ENCODE measurements around the gene MDM4.
A peak's percentile ranks its signal among the peaks of the same experiment; 100 is the strongest.

Gene MDM4, protein sequence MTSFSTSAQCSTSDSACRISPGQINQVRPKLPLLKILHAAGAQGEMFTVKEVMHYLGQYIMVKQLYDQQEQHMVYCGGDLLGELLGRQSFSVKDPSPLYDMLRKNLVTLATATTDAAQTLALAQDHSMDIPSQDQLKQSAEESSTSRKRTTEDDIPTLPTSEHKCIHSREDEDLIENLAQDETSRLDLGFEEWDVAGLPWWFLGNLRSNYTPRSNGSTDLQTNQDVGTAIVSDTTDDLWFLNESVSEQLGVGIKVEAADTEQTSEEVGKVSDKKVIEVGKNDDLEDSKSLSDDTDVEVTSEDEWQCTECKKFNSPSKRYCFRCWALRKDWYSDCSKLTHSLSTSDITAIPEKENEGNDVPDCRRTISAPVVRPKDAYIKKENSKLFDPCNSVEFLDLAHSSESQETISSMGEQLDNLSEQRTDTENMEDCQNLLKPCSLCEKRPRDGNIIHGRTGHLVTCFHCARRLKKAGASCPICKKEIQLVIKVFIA

DNA sequence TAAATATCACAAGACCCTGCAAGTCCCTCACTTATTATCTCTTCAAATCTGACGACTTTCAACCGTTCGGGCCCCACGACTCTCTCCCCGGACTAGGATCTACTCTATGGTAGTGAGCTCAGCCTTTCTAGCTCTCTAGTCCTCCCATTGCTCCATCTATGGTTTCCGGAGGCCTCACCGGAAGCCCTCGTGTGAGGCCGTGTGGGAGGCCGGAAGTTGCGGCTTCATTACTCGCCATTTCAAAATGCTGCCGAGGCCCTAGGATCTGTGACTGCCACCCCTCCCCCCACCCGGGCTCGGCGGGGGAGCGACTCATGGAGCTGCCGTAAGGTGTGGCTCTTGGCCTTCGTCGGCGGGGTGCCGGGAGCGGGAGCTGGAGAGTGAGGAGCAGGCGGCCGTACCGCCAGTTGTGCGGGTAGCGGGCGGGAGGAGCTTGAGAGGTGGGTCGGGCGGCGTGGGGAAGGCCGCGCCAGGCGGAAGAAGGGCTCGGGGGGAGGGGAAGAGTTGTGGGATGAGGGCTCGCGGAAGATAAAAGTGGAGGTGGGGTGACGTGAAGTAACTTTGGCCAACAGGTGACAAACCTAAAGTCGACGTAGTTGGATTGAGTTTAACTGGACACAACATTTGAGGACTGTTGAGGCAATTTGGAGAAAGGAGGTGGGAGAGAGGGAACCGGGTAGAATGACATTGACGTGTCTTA lies at the start of gene MDM4:
MDM4 (plus strand) TSS at position 227 of the 700 bp plus-strand sequence. CDS start 9,113 bp downstream, outside the sequence.
- peak; percentile 79 for DNase-seq (ENCODE audit: low read depth)
- TF ChIP-seq, protein P1, sequence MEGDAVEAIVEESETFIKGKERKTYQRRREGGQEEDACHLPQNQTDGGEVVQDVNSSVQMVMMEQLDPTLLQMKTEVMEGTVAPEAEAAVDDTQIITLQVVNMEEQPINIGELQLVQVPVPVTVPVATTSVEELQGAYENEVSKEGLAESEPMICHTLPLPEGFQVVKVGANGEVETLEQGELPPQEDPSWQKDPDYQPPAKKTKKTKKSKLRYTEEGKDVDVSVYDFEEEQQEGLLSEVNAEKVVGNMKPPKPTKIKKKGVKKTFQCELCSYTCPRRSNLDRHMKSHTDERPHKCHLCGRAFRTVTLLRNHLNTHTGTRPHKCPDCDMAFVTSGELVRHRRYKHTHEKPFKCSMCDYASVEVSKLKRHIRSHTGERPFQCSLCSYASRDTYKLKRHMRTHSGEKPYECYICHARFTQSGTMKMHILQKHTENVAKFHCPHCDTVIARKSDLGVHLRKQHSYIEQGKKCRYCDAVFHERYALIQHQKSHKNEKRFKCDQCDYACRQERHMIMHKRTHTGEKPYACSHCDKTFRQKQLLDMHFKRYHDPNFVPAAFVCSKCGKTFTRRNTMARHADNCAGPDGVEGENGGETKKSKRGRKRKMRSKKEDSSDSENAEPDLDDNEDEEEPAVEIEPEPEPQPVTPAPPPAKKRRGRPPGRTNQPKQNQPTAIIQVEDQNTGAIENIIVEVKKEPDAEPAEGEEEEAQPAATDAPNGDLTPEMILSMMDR (IDR thresholded peaks at IDR 0.05; ENCODE audit: control insufficient read depth, insufficient read depth, low read depth, low read length, missing control alignments), result no peak
- H3K4me3 ChIP-seq (ENCODE audit: control insufficient read depth, low read depth, low read length), result peak within 1 kb of the TSS; percentile 87

DNA sequence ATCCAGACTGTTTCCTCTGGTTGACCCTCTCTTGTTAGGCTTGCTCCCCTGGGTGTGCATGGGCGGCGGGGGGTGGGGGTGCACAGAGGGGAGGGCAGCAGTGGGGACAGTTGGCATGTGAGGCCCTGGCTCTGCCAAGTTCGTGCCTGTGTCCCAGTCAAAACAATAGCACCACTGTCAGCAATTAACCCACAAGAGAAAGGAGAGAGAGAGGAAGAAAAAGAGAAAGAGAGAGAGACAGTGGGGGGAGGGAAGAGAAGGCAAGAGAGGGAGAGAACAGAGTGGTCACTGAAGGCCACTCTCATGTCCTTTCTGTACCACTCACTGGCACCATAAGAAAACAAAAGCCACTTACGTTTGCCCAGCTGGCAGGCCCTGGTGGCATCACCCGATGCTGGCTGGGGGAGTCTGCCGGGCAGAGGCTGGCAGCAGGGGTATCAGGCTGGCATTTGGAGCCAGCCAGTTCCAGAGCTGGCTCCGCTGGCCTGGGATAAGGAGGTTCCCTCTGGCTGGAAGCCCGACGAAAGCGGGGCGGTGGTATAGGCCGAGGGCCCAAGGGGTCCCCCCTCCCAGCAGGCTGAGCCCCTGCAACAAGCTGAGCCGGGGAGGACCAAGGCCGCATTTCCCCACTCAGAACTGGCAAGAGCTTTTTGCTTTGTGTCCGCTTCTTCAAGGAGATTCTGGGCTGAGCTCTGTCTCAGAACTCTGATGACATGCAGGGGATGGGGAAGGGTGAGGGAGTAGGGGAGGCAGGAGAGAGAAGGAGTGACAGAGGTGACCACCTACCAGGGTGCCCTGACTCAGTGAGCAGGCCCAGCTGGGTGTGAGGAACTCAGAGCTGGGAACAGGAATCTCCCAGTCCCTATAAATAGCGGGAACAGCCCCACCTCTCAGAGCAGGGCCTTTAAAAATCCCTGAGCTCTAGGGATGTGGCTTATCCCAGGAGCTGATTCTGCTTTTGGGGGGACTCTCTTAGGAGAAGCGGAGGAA lies 49.5 kb upstream of the MDM4 start:
- H3K4me3 ChIP-seq (ENCODE audit: control insufficient read depth, low read depth, low read length), result no peak overlapping the region
- TF ChIP-seq, protein P1 (IDR thresholded peaks at IDR 0.05; ENCODE audit: control insufficient read depth, insufficient read depth, low read depth, low read length, missing control alignments), result no peak
- no peak for DNase-seq (ENCODE audit: low read depth)

GRCh38 chr1:204468206-204468605 lies 48.0 kb upstream of the MDM4 start:
- DNase-seq (ENCODE audit: low read depth), result no peak
- H3K4me3 ChIP-seq (ENCODE audit: control insufficient read depth, low read depth, low read length), result no peak overlapping the region
- TF ChIP-seq, protein P1 (IDR thresholded peaks at IDR 0.05; ENCODE audit: control insufficient read depth, insufficient read depth, low read depth, low read length, missing control alignments), result no peak

- TF ChIP-seq, protein P1 (IDR thresholded peaks at IDR 0.05; ENCODE audit: control insufficient read depth, insufficient read depth, low read depth, low read length, missing control alignments), result no peak
- no peak overlapping the region for H3K4me3 ChIP-seq (ENCODE audit: control insufficient read depth, low read depth, low read length)
- no peak for DNase-seq (ENCODE audit: low read depth)
Observed at GRCh38 chr1:204468766-204469302, 47.4 kb upstream of the MDM4 start.

- no peak overlapping the region for H3K4me3 ChIP-seq (ENCODE audit: control insufficient read depth, low read depth, low read length)
- no peak for DNase-seq (ENCODE audit: low read depth)
- TF ChIP-seq, protein P1 (IDR thresholded peaks at IDR 0.05; ENCODE audit: control insufficient read depth, insufficient read depth, low read depth, low read length, missing control alignments), result no peak
Observed at GRCh38 chr1:204469304-204469703, 46.9 kb upstream of the MDM4 start.
